GM12878 (cell line): ENCODE data around the gene FRYL. TPM values are rescaled to one million over a fixed set of nuclear protein-coding genes. Genes with fewer than 3 reads are reported as not detected.

Experiments used
- ATAC-seq: fragments of 200-7000 bp; cut with Tn5 transposase; 3 replicates; pipeline ENCODE4 v1.9.1; 2020; ENCODE audit warnings: mild to moderate bottlenecking, moderate library complexity
- BruUV-seq: library from RNA; stranded (reverse); fragments of 400-500 nt; replicated peaks from 2 replicates; lab custom pipeline; 2021; lab: Mats Ljungman, UMichigan
- CTCF ChIA-PET: fragments of 300-600 bp; sonication (Branson Sonifier 250); formaldehyde crosslinking; extraction: SDS; loops from one replicate; lab custom pipeline; 2021; ENCODE audit warnings: inconsistent platforms; lab: Yijun Ruan, JAX
- POLR2A ChIA-PET: fragments of 350-600 bp; formaldehyde crosslinking; extraction: SDS; loops from one replicate; lab custom pipeline; 2021; ENCODE audit warnings: inconsistent platforms; lab: Charles Lee
- RAD21 ChIA-PET: fragments of 300-600 bp; sonication (Branson Sonifier 250); formaldehyde crosslinking; loops from one replicate; lab custom pipeline; 2023; ENCODE audit warnings: antibody characterized with exemption; ENCODE audit not compliant: unreplicated experiment; lab: Charles Lee
- SMC1A ChIA-PET: fragments of 300-600 bp; sonication (Branson Sonifier 250); formaldehyde crosslinking; loops from one replicate; lab custom pipeline; 2023; ENCODE audit not compliant: unreplicated experiment, uncharacterized antibody; lab: Charles Lee
- DNase-seq: peaks from one replicate; pipeline ENCODE4 v3.0.0-alpha.2; 2011; ENCODE audit warnings: low read depth, low spot score
- FAIRE-seq: peaks from 3 replicates; lab custom pipeline; 2011; peaks lifted over from hg19 to GRCh38; lab: Jason Lieb, UNC
- H2AFZ ChIP-seq: 2 replicates; pipeline ENCODE4 v1.6.0; 2011; ENCODE audit warnings: low read depth, low read length, control low read depth; ENCODE audit not compliant: control insufficient read depth
- H3K27ac ChIP-seq: 2 replicates; pipeline ENCODE4 v1.5.1; 2011; ENCODE audit warnings: control low read depth; ENCODE audit not compliant: control insufficient read depth, insufficient read depth
- H3K27me3 ChIP-seq, 2 experiments: replicated peaks in 1 of 2; 2 replicates each; pipeline versions ENCODE4 v1.6.0 to v1.6.1; 2011; ENCODE audit warnings: low read length in 1 of 2; ENCODE audit not compliant: control insufficient read depth in 2 of 2, insufficient read depth in 2 of 2
- H3K36me3 ChIP-seq, 2 experiments: 2 replicates each; pipeline ENCODE4 v1.5.1; 2011; ENCODE audit warnings: low read length in 1 of 2; ENCODE audit not compliant: control insufficient read depth in 2 of 2, insufficient read depth in 2 of 2
- H3K4me1 ChIP-seq: 2 replicates; pipeline ENCODE4 v1.6.1; 2011; ENCODE audit warnings: mild to moderate bottlenecking, low read length, moderate library complexity, mixed read lengths; ENCODE audit not compliant: control insufficient read depth, insufficient read depth
- H3K4me2 ChIP-seq: 2 replicates; pipeline ENCODE4 v1.6.0; 2011; ENCODE audit warnings: control low read depth; ENCODE audit not compliant: control insufficient read depth, insufficient read depth
- H3K4me3 ChIP-seq: fragments of 200-600 bp; sonication (generic); 2 replicates; pipeline ENCODE4 v1.5.1; 2016
- H3K79me2 ChIP-seq: 2 replicates; pipeline ENCODE4 v1.6.0; 2011; ENCODE audit warnings: low read length; ENCODE audit not compliant: control insufficient read depth, insufficient read depth
- H3K9ac ChIP-seq: 2 replicates; pipeline ENCODE4 v1.8.0; 2011; ENCODE audit warnings: low read length, control low read depth, mixed read lengths; ENCODE audit not compliant: control insufficient read depth, insufficient read depth
- H3K9me3 ChIP-seq: replicated peaks from 3 replicates; pipeline ENCODE4 v1.5.1; 2011; ENCODE audit warnings: mild to moderate bottlenecking, low read length; ENCODE audit not compliant: control insufficient read depth, insufficient read depth
- H4K20me1 ChIP-seq: 2 replicates; pipeline ENCODE4 v1.6.0; 2011; ENCODE audit not compliant: control insufficient read depth, insufficient read depth
- CHD1 ChIP-seq: IDR thresholded peaks from 2 replicates; pipeline ENCODE4 v1.6.1; 2012; ENCODE audit warnings: low read depth, low read length, improper control_type of control experiment
- CREB1 ChIP-seq: IDR thresholded peaks from 2 replicates; pipeline ENCODE4 v1.6.1; 2012; ENCODE audit warnings: low read depth, mild to moderate bottlenecking, inconsistent platforms
- GABPA ChIP-seq: IDR thresholded peaks from 2 replicates; pipeline ENCODE4 v1.6.1; 2014; ENCODE audit warnings: antibody characterized with exemption, low read depth, mild to moderate bottlenecking, inconsistent platforms
- KDM1A ChIP-seq: fragments of 200-600 bp; sonication (generic); IDR thresholded peaks from 2 replicates; pipeline ENCODE4 v1.6.1; 2016; ENCODE audit warnings: borderline replicate concordance
- NFIC ChIP-seq: IDR thresholded peaks from 2 replicates; pipeline ENCODE4 v1.6.1; 2012; ENCODE audit warnings: low read depth, mild to moderate bottlenecking, inconsistent platforms, low read length, moderate library complexity
- RB1 ChIP-seq: fragments of 450-650 bp; formaldehyde crosslinking; IDR thresholded peaks from 2 replicates; pipeline ENCODE4 v1.6.1; 2017; ENCODE audit warnings: mild to moderate bottlenecking, borderline replicate concordance
- TCF12 ChIP-seq: IDR thresholded peaks from 2 replicates; pipeline ENCODE4 v1.6.1; 2011; ENCODE audit warnings: low read depth, mild to moderate bottlenecking, low read length
- ZNF24 ChIP-seq: fragments of 450-650 bp; IDR thresholded peaks from 2 replicates; pipeline ENCODE4 v1.6.1; 2017; ENCODE audit warnings: antibody characterized with exemption, mild to moderate bottlenecking
- ZNF274 ChIP-seq: IDR thresholded peaks from one replicate; pipeline ENCODE4 v1.8.0; 2011; ENCODE audit not compliant: insufficient read length, insufficient read depth
- ZNF622 ChIP-seq: fragments of 450-650 bp; IDR thresholded peaks from 2 replicates; pipeline ENCODE4 v1.6.1; 2017; ENCODE audit warnings: mild to moderate bottlenecking, inconsistent platforms
- WGBS: methylation state at CpG from one replicate; pipeline ENCODE4 v1.1.6; 2016; ENCODE audit warnings: low lambda C conversion rate; ENCODE audit not compliant: insufficient replicate concordance, insufficient coverage; ENCODE audit errors: missing lambda C conversion rate; 5-methylcytosine and 5-hydroxymethylcytosine counted together
- in situ Hi-C: fragments of 300-500 bp; cut with MboI; formaldehyde crosslinking; loops from 9 replicates; pipeline ENCODE4 v1.14.3; 2018; ENCODE audit warnings: mixed read lengths
- intact Hi-C: fragments of 100-400 bp; cut with micrococcal nuclease; formaldehyde crosslinking; loops from one replicate; pipeline ENCODE4 v1.14.2; 2022; ENCODE audit not compliant: unreplicated experiment
- polyA plus RNA-seq, 11 experiments: library from polyadenylated mRNA; depleted of rRNA in 4 of 11; unstranded in 6 of 11; stranded (reverse) in 5 of 11; fragments of >200 nt; fragmentation: Nextera tagmentation in 4 of 11; fragmentation: Illumina TruSeq in 1 of 11; extraction: Ambion mirVana in 4 of 11; extraction: Trizol in 1 of 11; gene quantifications; 1 replicate in 1 of 11; 2 replicates in 10 of 11; pipeline versions ENCODE4 v1.2.1 to v1.2.3, GENCODE V29; 2011 to 2016; ENCODE audit warnings: inconsistent platforms in 2 of 11, missing spikeins in 2 of 11, low read depth in 1 of 11
- total RNA-seq, 4 experiments: library from RNA; depleted of rRNA in 3 of 4; stranded (reverse); fragments of >200 nt in 3 of 4; fragmentation: Illumina TruSeq in 1 of 4; extraction: Trizol in 1 of 4; gene quantifications; 2 replicates each; pipeline versions ENCODE4 v1.2.1 to v1.2.3, GENCODE V29; 2013 to 2021
- TF ChIP-seq, protein P1 (sequence below): fragments of 450-650 bp; IDR thresholded peaks from 2 replicates; pipeline ENCODE4 v1.6.1; 2017; ENCODE audit warnings: mild to moderate bottlenecking, moderate library complexity
- TF ChIP-seq, protein P2 (sequence below): fragments of 450-650 bp; IDR thresholded peaks from 2 replicates; pipeline ENCODE4 v1.6.1; 2017; ENCODE audit warnings: mild to moderate bottlenecking
- TF ChIP-seq, protein P3 (sequence below): fragments of 150-350 bp; IDR thresholded peaks from 2 replicates; pipeline ENCODE4 v1.6.1; 2014; ENCODE audit warnings: mild to moderate bottlenecking, low read depth, low read length
- TF ChIP-seq, protein P4 (sequence below): fragments of 450-650 bp; IDR thresholded peaks from 2 replicates; pipeline ENCODE4 v1.6.1; 2014; ENCODE audit warnings: mild to moderate bottlenecking
- TF ChIP-seq, protein P5 (sequence below): IDR thresholded peaks from 2 replicates; pipeline ENCODE4 v1.6.1; 2011; ENCODE audit warnings: mild to moderate bottlenecking, low read depth, low read length, moderate library complexity; ENCODE audit not compliant: insufficient replicate concordance

The FRYL gene
- total and polyA plus RNA-seq, 10 of the 15 experiments (the other 5 are each of a cell fraction or from before 2014, with no cell fraction given): 10.3 to 50.6 (median 28.7) TPM

DNA sequence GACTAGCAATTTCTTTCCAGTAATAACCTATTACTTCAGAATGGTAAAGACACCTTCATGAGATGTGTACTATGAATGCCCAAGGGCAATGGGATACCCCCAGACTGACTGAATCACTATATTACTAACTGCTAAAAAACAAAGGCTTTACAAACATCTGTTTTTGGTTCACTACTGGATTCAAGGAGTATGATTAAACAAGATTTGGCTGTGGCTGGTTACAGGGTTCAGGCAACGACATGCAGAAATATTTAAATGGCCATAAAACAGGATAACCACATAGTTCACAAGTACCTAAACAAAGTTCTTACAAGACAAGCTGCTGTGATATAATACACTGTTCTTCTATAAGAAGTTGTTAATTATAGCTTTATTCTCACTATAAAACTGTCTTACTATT, 128.2 kb downstream of the FRYL start:
- Histone ChIP-seq H3K36me3 (0 out of 4 replicates have a peak, but pooled peaks cover 0 to 2% of the 10 kb centered on the region in 2 experiments), H3K4me1 (no peaks in the 10 kb centered on the region), H3K27me3 (no peaks in the 10 kb centered on the region), H3K9me3 (no peaks in the 10 kb centered on the region), H4K20me1 (no peaks in the 10 kb centered on the region), H3K9ac (no peak overlapping the region), H2AFZ (no peak overlapping the region), H3K27ac (no peak overlapping the region), H3K4me3 (no peak overlapping the region), H3K4me2 (no peak overlapping the region), H3K79me2 (peaks cover 3% of the 10 kb centered on the region)
- POLR2A ChIA-PET: no interaction called here
- intact Hi-C loops: no loop called here
- CTCF ChIA-PET: no interaction called here
- FAIRE-seq (no peak), ATAC-seq (no peak), DNase-seq (no peak)
- BruUV-seq: no TSS peak
- RAD21 ChIA-PET: interaction anchor here (1.2 kb wide), 1 partner anchor 12 kb away, joined by 3 read pairs; no protein-coding TSS in a partner anchor
- 4% methylated on average over 1 of the region's 1 CpG for WGBS
- TF ChIP-seq, protein P1, sequence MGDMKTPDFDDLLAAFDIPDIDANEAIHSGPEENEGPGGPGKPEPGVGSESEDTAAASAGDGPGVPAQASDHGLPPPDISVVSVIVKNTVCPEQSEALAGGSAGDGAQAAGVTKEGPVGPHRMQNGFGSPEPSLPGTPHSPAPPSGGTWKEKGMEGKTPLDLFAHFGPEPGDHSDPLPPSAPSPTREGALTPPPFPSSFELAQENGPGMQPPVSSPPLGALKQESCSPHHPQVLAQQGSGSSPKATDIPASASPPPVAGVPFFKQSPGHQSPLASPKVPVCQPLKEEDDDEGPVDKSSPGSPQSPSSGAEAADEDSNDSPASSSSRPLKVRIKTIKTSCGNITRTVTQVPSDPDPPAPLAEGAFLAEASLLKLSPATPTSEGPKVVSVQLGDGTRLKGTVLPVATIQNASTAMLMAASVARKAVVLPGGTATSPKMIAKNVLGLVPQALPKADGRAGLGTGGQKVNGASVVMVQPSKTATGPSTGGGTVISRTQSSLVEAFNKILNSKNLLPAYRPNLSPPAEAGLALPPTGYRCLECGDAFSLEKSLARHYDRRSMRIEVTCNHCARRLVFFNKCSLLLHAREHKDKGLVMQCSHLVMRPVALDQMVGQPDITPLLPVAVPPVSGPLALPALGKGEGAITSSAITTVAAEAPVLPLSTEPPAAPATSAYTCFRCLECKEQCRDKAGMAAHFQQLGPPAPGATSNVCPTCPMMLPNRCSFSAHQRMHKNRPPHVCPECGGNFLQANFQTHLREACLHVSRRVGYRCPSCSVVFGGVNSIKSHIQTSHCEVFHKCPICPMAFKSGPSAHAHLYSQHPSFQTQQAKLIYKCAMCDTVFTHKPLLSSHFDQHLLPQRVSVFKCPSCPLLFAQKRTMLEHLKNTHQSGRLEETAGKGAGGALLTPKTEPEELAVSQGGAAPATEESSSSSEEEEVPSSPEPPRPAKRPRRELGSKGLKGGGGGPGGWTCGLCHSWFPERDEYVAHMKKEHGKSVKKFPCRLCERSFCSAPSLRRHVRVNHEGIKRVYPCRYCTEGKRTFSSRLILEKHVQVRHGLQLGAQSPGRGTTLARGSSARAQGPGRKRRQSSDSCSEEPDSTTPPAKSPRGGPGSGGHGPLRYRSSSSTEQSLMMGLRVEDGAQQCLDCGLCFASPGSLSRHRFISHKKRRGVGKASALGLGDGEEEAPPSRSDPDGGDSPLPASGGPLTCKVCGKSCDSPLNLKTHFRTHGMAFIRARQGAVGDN: no peak
- TF ChIP-seq ZNF274 (no peak), ZNF24 (no peak), CREB1 (no peak), TCF12 (no peak), RB1 (no peak), GABPA (no peak), CHD1 (no peak), NFIC (no peak), KDM1A (no peak), ZNF622 (no peak)
- TF ChIP-seq, protein P2, sequence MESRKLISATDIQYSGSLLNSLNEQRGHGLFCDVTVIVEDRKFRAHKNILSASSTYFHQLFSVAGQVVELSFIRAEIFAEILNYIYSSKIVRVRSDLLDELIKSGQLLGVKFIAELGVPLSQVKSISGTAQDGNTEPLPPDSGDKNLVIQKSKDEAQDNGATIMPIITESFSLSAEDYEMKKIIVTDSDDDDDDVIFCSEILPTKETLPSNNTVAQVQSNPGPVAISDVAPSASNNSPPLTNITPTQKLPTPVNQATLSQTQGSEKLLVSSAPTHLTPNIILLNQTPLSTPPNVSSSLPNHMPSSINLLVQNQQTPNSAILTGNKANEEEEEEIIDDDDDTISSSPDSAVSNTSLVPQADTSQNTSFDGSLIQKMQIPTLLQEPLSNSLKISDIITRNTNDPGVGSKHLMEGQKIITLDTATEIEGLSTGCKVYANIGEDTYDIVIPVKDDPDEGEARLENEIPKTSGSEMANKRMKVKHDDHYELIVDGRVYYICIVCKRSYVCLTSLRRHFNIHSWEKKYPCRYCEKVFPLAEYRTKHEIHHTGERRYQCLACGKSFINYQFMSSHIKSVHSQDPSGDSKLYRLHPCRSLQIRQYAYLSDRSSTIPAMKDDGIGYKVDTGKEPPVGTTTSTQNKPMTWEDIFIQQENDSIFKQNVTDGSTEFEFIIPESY: no peak
- TF ChIP-seq, protein P3, sequence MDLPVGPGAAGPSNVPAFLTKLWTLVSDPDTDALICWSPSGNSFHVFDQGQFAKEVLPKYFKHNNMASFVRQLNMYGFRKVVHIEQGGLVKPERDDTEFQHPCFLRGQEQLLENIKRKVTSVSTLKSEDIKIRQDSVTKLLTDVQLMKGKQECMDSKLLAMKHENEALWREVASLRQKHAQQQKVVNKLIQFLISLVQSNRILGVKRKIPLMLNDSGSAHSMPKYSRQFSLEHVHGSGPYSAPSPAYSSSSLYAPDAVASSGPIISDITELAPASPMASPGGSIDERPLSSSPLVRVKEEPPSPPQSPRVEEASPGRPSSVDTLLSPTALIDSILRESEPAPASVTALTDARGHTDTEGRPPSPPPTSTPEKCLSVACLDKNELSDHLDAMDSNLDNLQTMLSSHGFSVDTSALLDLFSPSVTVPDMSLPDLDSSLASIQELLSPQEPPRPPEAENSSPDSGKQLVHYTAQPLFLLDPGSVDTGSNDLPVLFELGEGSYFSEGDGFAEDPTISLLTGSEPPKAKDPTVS: no peak
- TF ChIP-seq, protein P4, sequence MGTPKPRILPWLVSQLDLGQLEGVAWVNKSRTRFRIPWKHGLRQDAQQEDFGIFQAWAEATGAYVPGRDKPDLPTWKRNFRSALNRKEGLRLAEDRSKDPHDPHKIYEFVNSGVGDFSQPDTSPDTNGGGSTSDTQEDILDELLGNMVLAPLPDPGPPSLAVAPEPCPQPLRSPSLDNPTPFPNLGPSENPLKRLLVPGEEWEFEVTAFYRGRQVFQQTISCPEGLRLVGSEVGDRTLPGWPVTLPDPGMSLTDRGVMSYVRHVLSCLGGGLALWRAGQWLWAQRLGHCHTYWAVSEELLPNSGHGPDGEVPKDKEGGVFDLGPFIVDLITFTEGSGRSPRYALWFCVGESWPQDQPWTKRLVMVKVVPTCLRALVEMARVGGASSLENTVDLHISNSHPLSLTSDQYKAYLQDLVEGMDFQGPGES: no peak
- TF ChIP-seq, protein P5, sequence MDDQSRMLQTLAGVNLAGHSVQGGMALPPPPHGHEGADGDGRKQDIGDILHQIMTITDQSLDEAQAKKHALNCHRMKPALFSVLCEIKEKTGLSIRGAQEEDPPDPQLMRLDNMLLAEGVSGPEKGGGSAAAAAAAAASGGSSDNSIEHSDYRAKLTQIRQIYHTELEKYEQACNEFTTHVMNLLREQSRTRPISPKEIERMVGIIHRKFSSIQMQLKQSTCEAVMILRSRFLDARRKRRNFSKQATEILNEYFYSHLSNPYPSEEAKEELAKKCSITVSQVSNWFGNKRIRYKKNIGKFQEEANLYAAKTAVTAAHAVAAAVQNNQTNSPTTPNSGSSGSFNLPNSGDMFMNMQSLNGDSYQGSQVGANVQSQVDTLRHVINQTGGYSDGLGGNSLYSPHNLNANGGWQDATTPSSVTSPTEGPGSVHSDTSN: no peak
- in situ Hi-C loops: no loop called here
- SMC1A ChIA-PET: interaction anchor here (1.0 to 1.1 kb wide), 2 partner anchors 9 to 13 kb away, joined by 3 read pairs; no protein-coding TSS in a partner anchor
